Retinal pigment epithelial cell (primary cell): ENCODE data around the gene ZNF777.

Source experiments
- DNase-seq: peaks from one replicate; pipeline ENCODE4 v3.0.0-alpha.2; 2010; ENCODE audit warnings: low read depth
- H3K4me3 ChIP-seq: 2 replicates; pipeline ENCODE4 v1.5.1; 2011; ENCODE audit warnings: mild to moderate bottlenecking, low read length, control low read depth, moderate library complexity
- CTCF ChIP-seq: conservative IDR thresholded peaks from 2 replicates; pipeline ENCODE4 v1.5.1; 2011; ENCODE audit warnings: low read depth, low read length, control low read depth, inconsistent platforms

The ZNF777 gene

GRCh38 chr7:149436358-149436757 is 24.5 kb downstream of the ZNF777 start:
- no peak overlapping the region for H3K4me3 ChIP-seq
- DNase-seq, result no peak
- no peak for TF ChIP-seq CTCF

- TF ChIP-seq CTCF, result no peak
- DNase-seq, result no peak
- H3K4me3 ChIP-seq, result no peak overlapping the region
Observed at GRCh38 chr7:149433124-149433523, 27.7 kb downstream of the ZNF777 start.

- no peak for DNase-seq
- H3K4me3 ChIP-seq, result no peak overlapping the region
- no peak for TF ChIP-seq CTCF
Observed at GRCh38 chr7:149432121-149432691, 28.7 kb downstream of the ZNF777 start.

GRCh38 chr7:149431486-149432120 is 29.3 kb downstream of the ZNF777 start:
- no peak for TF ChIP-seq CTCF
- no peak for DNase-seq
- H3K4me3 ChIP-seq, result no peak overlapping the region

- no peak for DNase-seq
- H3K4me3 ChIP-seq, result no peak overlapping the region
- TF ChIP-seq CTCF, result no peak
Observed at GRCh38 chr7:149430192-149430591, 30.7 kb downstream of the ZNF777 start.

GRCh38 chr7:149427893-149428292 is 33.0 kb downstream of the ZNF777 start:
- no peak for DNase-seq
- no peak for TF ChIP-seq CTCF
- H3K4me3 ChIP-seq, result no peak overlapping the region

GRCh38 chr7:149427096-149427680 is 33.7 kb downstream of the ZNF777 start:
- no peak for TF ChIP-seq CTCF
- no peak for DNase-seq
- no peak overlapping the region for H3K4me3 ChIP-seq
